HG02763 (cell line): ENCODE data around the gene MGST3.
"Not testable (repeated sequence)": the region's sequence is repeated elsewhere in the genome, so short reads cannot be mapped to it uniquely, and the experiment has no call there.

ENCODE experiments used
- ATAC-seq: cut with Tn5 transposase; IDR thresholded peaks from one replicate; pipeline ENCODE4 v1.9.1; 2021; ENCODE audit warnings: mild to moderate bottlenecking, moderate library complexity; ENCODE audit not compliant: unreplicated experiment

The MGST3 gene

DNA sequence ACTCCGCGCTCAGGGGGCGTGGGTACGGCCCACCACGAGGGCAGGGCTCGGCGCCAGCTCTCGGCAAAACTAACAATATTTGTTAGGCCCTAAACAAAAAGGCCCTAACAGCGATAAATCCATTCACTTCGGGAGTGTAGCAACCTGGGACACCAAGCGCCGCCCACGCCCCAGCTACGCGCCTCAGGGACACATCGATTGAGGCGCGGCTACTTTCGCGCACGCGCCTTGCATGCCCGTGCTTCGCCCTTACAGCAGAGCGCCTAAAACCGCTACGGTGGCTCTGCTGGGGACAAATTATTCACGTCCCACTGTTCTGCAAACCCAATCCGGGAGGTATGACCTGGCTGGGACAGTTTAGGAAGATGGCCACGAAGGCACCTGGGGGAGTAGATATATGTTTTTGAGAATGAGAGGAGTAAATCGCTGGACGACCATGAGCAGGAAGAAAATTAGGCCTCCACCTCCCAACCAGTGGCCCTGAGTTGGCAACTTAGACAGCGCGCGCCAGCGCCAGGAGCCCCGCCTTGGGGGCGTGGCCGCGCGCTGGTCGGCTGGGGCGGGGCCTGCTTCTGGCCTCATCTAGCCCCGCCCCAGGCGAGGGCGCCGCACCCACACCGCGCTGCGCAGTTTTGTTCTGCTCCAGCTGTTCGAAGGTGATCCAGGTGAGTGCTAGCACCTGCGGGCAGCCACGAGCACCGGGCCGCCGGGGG, at the start of gene MGST3:
TSS of gene MGST3 (plus strand) at position 606 of the 713 bp plus-strand sequence. CDS start 18,614 bp downstream, outside the sequence.
- ATAC-seq = peak; percentile 88

DNA sequence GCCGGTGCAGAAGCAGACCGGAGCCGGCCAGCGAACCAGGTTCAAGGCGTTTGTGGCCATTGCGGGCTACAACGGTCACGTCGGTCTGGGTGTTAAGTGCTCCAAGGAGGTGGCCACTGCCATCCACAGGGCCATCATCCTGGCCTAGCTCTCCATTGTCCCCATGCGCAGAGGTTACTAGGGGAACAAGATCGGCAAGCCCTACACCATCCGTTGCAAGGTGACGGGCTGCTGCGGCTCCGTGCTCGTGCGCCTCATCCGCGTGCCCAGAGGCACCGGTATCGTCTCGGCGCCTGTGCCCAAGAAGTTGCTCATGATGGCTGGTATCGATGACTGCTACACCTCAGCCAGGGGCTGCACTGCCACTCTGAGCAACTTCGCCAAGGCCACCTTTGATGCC, 49.1 kb upstream of the MGST3 start:
- ATAC-seq = no peak

GRCh38 chr1:165586398-165586797, 44.6 kb upstream of the MGST3 start:
- no peak for ATAC-seq

DNA sequence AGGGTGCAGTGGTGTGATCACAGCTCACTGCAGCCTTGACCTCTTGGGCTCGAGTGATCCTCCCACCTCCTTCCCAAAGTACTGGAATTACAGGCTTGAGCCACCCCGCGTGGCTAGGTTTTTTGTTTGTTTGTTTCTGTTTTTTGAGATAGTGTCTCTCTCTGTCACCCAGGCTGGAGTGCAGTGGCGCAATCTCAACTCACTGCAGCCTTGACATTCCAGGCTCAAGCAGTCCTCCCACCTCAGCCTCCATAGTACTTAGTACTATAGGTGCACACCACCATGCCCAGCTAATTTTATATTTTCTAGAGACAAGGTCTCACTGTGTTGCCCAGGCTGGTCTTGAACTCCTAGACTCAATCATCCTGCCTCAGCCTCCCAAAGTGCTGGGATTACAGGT, 39.6 kb upstream of the MGST3 start:
- not testable (repeated sequence) for ATAC-seq

GRCh38 chr1:165592945-165593823, 37.9 kb upstream of the MGST3 start:
- ATAC-seq = no peak

DNA sequence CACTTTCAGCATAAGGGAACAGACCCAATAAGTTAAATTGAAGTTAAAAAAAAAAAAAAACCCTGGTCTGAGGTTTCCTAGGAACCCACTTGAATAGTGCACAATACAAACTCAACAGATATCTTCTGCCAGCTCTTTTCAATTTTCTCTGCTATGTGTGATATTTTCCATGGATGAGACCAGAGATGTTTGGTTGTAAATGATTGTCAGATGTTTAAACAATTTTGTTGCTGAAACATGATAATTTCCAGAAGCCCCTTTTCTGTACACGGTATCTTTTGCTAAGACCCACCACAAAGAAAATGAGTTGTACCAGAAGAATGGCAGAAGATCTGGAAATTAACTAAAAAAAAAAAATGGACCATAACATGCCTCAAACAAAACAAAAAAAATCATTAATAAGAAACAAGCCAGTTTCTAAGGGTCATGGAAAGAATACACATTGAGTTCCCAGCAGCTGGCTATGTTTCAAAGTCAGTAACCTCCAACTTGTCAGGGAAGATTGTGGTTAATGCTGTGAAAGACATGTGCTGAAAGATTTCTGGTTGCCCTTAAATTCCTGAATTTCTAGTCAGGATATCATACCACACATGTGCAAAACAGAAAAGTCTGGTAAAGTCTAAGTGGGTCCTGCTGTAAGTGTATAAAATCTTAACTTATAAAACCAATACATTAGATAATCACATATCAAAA, 35.6 kb upstream of the MGST3 start:
- ATAC-seq = no peak

- peak; percentile 98 for ATAC-seq
Observed at GRCh38 chr1:165597883-165598675, 33.0 kb upstream of the MGST3 start.

- ATAC-seq = no peak
Observed at GRCh38 chr1:165598676-165599059, 32.4 kb upstream of the MGST3 start.

DNA sequence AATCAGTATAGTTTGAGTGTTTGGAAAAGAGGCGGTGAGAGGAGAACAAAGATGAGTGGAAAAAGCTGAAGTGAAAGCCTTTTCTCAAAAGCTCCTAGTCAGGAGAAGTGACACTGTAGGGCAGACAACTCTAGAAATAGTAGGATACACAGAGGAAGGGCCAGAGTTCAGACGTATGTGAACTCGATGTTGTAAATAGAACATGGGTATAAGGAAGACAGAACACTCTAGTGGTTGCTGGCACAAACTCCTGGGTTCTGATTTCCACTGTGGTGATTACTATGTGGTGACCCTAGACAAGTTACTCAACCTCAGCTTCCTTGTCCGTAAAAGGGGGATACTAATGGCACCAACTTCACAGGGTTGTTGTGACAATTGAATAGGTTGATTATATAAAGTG, 30.2 kb upstream of the MGST3 start:
- no peak for ATAC-seq

GRCh38 chr1:165603810-165604209, 27.2 kb upstream of the MGST3 start:
- no peak for ATAC-seq

DNA sequence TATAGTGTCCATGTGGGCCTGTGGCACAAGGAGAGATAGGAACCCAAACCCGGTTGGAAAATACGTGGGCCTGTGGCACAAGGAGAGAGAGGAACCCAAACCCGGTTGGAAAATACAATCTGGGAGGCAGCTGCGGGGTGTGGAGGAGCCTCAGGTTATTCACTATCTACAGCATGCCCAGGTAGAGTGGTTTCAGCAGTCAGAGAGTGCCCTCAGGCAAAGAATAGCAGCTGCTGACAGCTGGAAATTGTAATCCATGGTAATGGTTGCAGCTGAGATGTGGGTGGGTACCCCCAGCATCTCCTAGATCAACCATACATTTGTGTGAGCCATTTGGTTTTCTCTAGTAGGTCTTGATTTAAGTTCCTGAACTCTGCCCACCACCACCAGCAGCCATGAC, 25.8 kb upstream of the MGST3 start:
- no peak for ATAC-seq

DNA sequence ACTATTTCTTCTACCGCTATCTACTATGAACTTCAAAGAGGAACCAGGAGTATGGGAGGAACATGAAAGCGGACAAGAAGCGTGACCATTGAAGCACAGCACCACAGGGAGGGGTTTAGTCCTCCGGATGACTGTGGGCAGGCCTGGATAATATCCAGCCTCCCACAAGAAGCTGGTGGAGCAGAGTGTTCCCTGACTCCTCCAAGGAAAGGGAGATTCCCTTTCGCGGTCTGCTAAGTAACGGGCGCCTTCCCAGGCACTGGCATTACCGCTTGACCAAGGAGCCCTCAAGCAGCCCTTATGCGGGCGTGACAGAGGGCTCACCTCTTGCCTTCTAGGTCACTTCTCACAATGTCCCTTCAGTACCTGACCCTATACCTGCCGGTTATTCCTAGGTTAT, 24.4 kb upstream of the MGST3 start:
- ATAC-seq = not testable (repeated sequence)

DNA sequence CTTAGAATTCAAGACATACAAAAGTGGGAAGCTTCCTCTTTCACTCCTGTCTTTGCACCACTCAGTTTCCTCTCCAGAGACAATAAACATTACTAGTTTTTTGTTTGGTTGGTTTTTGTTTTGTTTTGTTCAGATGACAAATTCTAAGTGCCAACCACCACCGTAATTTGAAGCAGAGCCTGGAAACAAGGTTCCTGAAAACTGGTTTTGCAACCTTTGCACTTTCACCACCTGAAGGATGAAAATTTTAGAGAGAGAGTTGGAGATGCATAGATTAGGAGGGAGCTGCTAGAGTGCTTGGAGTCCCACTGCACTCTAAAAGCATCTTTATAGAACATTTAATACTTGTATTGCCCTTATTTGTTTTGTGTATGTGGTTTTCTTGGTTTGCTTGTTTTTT, 20.2 kb upstream of the MGST3 start:
- ATAC-seq = no peak

DNA sequence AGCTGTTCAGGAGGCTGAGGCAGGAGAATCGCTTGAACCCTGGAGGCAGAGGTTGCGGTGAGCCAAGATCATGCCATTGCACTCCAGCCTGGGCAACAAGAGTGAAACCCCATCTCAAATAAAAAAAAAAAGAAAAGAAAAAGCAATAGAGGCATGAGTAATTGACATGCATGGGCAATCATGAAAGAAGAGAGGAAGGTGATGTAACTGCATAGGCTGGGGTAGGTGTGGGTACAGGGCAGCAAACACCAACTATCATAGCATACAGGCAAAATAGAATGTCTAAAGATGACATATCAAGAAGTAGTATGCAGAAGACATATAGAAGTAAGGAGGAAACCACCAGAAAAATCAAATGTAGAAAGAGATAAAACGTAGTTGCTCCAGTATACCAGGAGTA, 19.0 kb upstream of the MGST3 start:
- ATAC-seq = no peak

GRCh38 chr1:165616054-165616612, 14.9 kb upstream of the MGST3 start:
- ATAC-seq = no peak

DNA sequence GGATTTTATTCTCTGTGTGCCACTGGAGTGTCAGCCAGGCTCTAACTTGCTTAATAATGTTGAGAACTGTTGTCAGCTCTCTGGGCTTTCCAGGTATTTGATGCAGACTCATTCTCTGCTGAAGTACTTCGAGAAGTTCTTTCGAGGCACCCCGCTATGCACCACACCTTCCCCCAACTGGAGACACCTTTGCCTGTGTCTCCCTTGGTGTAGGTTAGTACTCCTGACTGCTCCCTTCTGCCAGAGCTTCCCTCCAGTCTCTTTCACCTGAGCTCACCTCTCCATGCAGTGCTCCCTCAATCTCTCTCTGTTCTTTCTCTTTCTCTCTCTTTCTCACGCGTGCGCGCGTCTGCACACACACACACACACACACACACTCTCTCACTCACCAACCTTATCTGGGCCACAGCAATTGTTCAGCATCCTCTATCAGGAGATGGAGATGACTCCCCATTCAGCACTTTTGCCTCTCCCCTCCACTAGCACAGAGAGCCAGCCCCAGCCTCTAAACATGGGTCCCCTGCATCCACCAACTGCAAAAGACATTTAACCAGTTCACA, 14.0 kb upstream of the MGST3 start:
- ATAC-seq = no peak

GRCh38 chr1:165619647-165620151, 11.3 kb upstream of the MGST3 start:
- no peak for ATAC-seq

DNA sequence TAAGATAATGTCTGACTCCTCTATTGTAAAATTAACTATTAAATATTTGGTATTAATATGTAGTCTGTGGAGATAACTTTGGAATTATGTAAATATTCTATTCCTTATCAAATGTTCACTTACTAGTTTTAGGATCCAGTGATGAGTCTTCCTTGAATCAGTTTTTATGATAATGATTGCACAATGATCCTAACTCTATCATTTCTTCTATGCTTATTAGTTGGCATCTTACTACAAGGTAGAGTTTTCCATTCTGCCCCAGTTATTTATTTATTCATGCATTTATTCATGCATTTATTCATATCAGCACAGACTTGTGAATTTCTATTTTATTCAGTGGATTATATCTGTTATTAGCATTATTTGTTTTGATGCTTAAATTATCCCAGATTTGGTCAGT, 7.4 kb upstream of the MGST3 start:
- no peak for ATAC-seq

GRCh38 chr1:165624441-165624840, 6.6 kb upstream of the MGST3 start:
- no peak for ATAC-seq
